ENCODE measurements around the gene BIN1. TPM values are rescaled to one million over a fixed set of nuclear protein-coding genes. Genes with fewer than 3 reads are reported as not detected.

BIN1 gene
- total RNA-seq, 1 experiment from 2014 or later: 68.0 TPM

DNA sequence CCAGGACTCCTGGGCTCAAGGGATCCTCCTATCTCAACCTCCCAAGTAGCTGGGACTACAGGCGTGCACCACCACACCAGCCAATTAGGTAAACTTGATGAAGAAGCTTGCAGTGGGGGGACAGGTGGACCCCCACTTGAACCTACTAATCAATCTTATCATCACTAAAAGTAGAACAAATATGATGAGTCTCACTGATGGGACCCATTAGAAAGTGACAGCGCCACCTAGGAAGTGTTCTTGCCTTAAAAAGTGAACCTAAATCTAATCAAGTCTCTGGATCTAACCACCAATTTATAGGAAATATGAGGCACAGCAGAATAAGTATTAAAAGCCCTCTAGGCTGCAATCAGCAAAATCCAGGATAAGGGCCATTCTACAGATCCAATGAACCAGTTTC lies 79.2 kb downstream of the BIN1 start:
- no peak for DNase-seq (ENCODE audit: low read depth)

DNA sequence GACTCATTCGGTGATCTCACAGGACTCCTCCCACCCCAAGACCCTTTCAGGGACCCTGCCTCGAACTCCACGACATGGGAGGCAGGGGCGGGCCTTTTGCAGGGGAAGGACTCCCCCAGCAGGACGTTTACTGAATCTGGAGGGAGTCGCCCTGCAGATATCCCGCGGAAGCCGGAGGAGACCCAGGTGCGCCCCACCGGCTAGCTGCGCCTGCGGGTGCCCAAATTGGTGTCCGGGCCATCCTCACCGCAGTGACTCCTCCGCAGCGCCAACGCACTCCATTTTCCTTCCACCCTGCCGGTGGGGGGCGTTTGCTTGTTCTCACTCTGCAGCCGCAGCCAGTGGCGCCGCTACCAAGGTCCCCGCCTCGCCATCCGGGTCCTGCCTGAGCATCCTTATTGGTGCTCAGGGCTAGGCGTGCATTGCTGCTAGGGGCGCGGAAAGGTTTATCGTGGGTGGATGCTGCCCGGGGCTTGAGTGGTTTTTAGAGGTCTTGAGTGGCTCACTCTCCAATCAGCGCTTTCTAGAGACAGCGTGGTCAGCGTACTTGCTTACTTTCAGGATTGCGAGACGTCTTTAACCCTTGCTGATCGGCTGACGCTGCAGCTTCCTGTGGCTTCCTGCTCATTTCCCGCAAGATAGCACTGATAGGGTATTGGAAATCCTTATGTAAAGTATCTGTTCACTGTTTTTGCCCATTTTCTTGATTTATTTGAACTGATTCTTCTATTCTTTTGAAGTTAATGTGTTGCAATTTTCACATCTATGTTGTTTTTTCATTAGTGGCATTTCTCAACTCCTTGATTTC lies 81.4 kb downstream of the BIN1 start:
- DNase-seq (ENCODE audit: low read depth): peak; percentile 27

DNA sequence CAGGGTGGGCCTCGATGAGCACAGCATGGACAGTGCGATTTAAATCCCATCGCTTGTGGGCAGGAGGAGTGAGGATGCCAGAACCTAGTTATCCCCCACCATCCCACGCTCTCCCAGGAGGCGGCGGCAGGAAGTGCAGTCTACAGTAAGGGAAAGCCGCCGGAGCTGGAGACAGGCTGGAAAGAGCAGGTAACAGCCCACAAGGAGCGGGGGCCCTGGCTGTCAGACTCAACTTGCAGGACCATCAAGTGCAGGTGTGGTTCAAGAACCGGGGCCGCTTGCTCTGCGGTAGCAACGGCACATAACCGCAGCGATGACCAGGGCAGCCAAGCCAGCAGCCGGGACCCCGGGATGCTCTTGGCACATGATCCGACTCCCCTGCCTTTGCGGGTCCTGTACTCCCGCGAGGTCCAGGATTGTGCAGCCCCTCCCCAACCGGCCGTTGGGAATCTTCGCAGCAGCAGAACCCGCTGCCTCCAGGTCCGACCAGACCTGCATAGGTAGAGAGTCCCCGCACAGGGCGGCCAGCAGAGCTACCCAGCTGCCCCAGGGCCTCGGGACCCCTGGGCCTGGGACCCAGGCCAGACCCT lies 82.1 kb downstream of the BIN1 start:
- DNase-seq (ENCODE audit: low read depth): no peak

DNA sequence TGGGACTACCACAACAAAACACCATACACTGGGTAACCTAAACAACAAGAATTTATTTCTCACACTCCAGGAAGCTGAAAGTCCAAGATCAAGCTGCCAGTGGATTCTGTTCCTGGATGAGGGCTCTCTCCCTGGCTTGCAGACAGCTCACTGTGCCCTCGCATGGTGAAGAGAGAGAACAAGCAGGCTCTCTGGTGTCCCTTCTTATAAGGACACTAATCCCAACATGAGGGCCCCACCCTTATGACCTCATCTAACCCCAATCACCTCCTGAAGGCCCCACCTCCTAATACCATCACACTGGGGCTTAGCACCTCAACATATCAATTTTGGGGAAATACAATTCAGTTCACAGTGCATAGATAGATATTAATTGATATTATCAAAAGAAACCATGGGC lies 83.5 kb downstream of the BIN1 start:
- DNase-seq (ENCODE audit: low read depth): no peak

DNA sequence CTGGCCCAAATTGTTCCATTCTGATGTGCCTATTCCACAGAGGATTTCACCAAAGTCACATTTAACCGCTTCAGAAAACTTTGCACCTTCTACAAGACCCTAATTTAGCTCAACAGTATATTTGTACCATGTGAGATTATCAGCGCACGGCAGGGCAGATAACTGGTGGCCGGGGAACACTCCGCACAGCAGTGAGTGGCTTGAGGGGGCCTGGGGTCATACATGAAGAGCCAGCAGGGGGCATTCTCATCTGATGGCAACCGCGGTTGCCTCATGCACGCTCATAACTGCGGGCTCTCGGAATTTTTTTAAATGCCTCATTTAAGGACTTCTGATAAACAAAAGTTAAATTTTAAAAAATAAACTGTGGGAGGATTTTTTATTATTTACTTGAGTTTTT lies 84.1 kb downstream of the BIN1 start:
- DNase-seq (ENCODE audit: low read depth): no peak

DNA sequence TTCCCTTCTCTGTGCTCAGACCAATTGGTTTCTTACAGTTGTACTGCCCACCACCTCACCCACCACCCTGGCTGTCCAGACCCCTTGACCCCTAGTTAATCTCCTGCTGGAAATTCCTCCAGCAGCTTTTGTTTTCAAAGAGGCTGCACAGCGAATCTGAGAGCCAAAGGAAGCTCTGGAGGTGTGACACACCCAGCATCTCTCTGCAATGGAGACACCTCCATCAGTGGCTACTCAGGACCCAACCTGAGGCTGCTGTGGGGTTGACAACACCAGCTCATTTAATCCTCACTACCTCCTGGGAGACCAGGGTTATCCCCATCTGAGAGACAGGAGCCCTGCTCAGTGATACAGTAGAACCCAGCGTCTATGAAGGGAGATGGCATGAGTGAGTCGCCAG lies 86.4 kb downstream of the BIN1 start:
- DNase-seq (ENCODE audit: low read depth): no peak

DNA sequence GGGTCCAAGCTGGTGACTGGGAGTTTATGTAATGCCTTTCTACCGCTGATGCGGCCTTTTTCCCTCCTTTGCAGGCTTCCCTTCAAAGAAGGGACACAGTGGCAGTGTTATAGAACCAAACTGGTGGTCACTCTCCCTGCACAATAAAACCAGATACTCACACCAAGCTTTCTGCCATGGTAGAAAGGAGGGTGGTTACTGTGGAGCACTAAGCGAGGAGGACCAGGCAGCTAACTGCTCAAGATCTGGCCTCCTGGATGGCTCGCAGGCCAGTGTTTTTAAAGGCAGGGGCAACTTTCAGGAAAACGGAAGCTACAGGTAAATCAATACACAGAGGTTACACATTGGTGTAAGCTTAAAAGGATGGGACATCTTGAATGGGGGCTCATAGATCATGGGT lies 89.4 kb downstream of the BIN1 start:
- DNase-seq (ENCODE audit: low read depth): no peak

DNA sequence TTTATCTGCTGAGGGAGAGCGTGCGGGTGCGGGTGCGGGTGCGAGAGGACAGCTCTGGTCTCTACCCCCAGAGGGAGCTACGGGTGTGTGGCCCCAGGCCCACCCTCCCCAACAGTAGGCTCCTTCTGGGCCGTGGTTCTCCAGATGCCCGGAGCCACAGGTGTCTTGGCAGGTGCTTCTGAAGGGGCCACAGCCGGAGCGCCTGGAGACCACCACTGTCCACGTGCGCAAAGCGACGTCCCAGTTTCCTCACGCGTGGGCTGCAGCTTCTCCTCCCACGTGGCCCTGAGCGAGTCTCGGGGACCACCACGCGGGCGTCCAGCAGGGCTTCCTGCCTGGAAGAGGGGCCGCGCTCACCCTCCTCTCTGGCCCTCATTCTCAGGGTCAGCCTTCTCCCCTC lies 90.6 kb downstream of the BIN1 start:
- DNase-seq (ENCODE audit: low read depth): no peak

DNA sequence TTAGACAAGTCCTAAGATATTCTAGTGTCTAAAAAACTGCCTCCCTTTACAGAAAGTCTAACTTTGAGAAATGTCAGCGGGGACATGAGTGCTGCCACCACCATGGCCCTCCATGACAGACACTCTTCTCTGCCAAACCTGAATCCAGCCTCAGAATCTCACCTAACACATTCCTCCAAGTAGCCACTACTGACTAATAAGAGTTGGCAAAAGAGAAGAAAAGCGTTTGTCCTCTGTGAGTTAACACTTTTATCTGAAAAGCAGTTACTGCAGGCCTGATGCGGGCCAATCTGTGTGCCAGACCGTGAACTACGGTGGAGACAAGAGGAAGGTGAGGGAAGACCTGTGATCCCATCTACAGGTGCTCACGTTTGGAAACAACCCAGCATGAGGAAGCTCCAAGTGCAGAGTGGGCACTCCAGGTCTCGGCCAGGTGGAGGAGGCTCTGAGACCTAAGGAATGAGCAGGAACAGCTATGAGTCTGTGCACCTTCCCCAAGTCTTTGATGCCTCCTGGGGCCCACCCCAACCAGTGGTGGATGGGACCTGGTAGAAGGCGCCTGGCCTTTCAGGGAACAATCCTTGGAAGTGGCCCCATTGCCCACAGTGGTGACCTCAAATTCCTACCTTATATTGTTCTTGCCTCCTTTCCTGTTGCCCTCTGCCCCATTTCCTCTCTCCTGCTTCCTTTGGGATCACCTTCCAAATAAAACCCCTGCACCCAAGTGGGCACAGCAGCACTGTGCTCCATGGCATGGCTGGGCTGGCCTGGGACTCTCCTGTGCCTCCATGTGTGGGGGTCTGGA lies 91.6 kb downstream of the BIN1 start:
- DNase-seq (ENCODE audit: low read depth): no peak

DNA sequence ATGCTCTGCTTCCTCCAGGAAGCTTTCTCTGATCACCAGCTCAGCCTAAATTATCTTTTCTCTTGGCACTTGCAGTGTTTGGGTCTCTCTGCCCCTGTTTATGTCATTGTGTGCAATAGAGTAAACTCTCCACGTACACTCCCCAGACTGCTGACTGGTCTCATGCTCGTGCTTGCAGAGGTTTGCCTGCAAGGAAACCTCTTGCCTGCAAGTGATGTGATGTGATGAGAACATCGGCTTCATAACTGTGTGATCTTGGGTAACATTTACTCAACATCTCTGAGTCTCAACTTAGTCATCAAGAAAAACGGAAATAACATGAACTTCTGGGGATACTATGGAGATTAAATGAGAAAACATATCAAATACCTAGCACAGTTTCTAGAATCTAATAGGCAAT lies 92.3 kb downstream of the BIN1 start:
- peak; percentile 89 for DNase-seq (ENCODE audit: low read depth)

DNA sequence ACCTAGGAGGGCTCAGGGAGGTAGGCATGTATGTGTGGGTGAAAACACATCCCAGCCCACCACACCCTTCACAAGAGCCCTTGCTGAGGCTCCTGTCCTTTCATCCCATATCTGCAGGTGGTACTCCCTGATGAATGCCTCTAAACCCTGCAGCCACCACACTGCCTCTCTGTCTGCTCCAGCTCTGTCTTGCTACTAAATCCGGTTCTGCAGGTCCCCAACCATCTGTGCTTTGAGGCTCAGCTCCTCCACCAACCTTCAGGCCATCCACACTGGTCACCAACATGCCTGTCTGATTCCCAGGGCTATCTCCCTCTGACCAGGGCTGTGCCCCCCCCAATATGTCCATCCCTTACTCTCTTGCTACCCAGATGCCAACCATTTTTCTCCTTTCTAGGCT lies 92.7 kb downstream of the BIN1 start:
- no peak for DNase-seq (ENCODE audit: low read depth)

DNA sequence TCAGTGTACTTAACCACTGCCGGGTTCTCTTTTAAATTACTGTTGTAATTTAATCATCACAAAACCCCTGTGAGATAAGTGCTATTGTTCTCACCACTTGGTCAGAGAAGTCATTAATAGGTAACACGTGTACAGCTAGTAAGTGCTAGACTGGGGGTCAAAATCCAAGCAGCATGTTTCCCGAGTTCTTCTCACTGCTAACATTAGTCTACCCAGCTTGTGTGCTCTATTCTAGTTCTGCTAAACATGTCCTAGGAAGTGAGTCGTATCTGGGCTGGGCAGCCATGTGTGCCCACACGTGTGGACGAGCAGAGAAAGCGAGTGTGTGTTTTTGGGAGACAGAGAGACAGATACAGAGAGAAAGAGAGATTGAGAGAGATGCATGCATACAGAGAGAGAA lies 94.1 kb downstream of the BIN1 start:
- no peak for DNase-seq (ENCODE audit: low read depth)

DNA sequence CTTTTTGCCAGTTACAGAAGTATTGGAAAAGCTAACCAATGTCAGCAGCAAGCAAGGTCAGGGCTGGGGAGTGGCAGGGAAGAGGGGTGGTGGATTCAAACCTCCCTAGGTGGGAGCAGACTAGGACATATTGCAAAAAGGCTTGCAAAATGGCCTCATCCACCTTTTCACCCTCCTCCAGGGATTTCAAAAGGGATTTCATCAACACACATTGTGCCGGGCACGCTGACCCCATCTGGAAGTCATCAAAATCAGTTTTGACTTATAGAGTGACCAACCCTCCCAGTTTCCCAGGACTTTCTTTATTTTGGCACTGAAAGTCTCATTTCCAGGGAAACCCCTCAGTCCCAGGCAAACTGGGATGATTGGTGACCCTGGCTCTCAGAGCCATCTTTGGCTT lies 94.7 kb downstream of the BIN1 start:
- DNase-seq (ENCODE audit: low read depth): no peak

DNA sequence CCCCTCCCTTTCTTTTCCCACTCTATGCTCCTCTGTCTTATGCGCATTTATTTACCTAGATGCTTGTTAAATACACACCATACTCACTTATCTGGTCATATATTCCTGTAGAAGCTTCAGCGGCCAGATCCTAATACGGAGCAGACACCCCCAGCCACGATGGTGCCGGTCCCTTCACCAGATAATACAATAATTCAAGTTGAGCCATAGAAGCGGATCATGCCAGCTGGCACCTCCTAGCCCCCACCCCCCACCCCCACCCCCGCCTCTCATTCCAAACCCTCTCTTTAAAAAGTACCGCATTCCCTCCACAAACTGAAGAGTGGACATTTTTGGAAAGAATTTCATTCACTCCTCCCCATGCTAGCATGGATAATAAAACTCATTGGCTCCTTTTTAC lies 95.2 kb downstream of the BIN1 start:
- no peak for DNase-seq (ENCODE audit: low read depth)

DNA sequence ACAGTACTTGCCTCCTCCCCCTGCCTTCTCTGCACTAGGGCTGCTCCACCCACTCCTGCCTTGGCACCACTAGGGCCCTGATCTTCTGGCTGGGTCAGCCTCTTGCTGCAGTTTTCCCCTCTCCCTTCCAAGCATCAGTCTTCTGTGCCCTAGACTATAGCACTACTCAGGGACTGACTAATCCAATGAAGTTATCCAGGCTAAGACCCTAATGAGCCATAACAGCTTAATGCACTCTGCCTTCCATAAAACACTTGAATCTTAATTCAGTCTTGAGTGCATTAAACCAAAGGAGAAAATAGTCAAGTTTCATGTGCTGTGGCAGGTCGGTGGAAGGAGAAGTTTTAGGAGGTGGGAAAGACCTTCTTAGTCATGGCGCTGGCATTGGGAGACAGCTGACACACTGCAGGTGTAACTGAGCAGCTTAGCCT lies 95.7 kb downstream of the BIN1 start:
- no peak for DNase-seq (ENCODE audit: low read depth)

DNA sequence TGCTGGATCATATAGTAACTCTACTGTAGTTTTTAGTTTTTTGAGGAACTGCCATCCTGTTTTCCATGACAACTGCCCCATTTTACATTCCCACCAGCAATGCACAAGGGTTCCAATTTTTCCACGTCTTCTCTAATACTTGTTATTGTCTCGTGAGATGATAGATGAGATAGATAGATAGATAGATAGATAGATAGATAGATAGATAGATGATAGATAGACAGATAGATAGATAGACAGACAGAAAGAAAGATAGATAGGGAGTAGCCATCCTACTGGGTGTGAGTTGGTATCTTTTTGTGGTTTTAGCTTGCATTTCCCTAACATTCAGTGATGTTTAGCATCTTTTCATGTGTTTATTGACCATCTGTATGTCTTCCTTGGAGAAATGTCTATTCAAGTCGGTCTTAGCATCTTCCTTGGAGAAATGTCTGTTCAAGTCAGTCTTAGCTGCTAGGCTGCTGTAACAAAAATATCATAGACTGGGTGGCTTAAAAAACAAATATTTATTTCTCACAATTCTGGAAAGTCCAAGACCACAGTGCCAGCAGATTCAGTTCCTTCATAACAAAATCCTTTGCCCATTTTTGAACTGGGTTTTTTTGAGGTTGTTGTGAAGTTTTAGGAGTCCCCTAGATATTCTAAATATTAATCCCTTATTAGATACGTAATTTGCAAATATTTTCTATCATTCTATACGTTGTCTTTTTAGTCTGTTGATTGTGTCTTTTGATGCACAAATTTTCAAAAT lies 98.5 kb downstream of the BIN1 start:
- no peak for DNase-seq (ENCODE audit: low read depth)

DNA sequence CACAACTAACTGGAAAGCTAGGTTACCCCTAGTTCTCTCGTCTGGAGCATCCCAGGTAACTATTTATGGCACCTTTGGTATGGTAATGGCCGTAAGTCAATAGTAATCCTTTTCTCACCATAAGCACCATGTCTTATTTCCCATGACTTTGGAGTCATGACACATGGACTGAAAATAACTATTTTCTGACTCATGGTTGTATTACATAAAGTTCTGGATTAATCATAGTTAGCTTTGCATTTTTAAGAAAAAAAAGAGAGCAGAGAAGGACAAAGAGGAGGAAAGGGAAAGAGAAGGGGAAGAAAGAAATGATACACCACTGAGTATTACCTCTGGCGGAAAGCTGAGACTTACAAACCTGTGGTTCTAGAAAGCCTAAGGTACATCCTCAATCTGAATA lies 99.3 kb downstream of the BIN1 start:
- DNase-seq (ENCODE audit: low read depth): peak; percentile 81

DNA sequence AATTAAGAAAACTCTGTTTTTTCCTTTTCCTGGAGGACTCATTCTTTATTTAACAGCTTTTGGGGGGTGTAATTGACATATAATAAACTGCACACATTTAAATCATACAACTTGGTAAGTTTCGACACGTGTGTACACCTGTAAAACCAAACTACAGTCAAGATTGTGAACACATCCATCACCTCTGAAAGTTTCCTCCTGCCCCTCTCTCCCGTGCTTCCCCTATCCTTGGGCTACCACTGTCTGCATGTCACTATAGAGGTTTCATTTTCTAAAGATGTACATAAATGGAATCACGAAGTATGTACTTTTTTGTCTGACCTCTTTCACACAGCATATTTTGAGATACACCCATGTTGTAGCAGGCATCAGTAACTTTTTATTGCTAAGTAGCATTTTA lies 100.0 kb downstream of the BIN1 start:
- no peak for DNase-seq (ENCODE audit: low read depth)

DNA sequence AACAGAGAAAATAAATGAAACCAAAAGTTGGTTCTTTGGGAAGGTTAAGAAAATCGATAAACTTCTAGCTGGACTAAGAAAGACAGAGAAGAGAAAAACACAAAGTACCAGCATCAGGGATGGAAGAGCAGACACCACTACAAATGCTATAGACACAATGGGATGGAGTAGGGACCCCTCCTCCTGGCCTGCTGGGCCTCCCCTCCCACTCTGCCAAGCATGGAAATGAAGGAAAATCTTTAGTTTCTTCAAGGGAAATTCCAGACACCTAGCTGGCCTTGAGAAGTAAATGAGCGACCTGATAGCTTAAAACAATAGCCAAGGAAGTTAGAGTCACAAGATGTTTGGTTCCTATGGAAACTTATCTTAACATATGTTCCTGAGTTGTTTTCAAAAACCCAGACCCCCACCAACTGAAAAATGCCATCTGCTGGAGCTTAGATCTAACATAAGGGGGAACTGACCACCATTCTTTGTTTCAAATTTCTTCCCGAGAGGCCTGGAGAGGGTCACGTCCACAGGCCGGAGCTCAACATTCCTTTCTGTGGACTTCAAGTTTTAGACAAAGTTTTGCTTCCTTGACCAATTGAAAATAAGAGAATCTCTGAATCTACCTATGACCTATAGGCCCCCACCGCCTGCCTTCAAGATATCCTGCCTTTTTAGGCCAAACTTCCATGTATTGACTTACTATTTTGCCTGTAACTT lies 101.9 kb downstream of the BIN1 start:
- DNase-seq (ENCODE audit: low read depth): no peak

DNA sequence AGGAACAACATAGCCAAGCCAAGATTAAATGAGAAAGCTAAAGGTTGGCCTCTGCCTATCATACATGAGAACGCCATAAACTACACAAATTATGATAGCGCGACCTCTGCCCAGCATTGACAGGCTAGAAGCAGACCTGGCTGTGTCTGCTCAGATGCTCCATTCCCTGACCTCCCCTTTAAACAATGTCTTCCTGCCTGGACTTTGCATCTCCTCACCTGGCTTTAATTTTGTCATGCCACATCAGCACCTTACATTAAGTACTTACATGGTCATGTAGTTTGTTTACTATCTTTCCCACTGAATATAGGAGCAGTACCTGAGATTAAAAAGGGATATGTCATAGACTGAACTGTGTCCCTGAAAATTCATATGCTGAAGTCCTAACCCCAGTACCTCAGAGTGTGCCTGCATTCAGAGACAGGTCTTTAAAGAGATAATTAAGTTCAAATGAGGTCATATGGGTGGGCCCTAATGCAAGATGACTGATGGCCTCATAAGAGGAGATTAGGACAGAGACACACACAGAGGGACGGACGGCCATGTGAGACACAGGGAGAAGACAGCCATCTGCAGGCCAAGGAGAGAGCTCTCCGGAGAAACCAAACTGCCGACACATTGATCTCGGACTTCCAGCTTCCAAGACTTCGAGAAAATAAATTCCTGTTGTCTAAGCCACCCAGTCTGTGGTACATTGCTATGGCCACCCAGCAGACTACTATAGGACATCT lies 103.7 kb downstream of the BIN1 start:
- no peak for DNase-seq (ENCODE audit: low read depth)
